Astrocyte (in vitro differentiated cells and primary cell): ENCODE data around the gene HYAL1. TPM values are rescaled to one million over a fixed set of nuclear protein-coding genes. Genes with fewer than 3 reads are reported as not detected.

Experiments used
- DNase-seq: peaks from one replicate; pipeline ENCODE4 v3.0.0-alpha.2; 2010; ENCODE audit warnings: low read depth
- FAIRE-seq: peaks from 2 replicates; lab custom pipeline; 2011; peaks lifted over from hg19 to GRCh38; lab: Jason Lieb, UNC
- H2AFZ ChIP-seq: 2 replicates; pipeline ENCODE4 v1.6.0; 2012; ENCODE audit warnings: low read depth, low read length, inconsistent platforms
- H3K27ac ChIP-seq: 2 replicates; pipeline ENCODE4 v1.5.1; 2011; ENCODE audit warnings: low read depth, low read length, inconsistent platforms
- H3K27me3 ChIP-seq: 2 replicates; pipeline ENCODE4 v1.6.0; 2011; ENCODE audit warnings: low read length, inconsistent platforms; ENCODE audit not compliant: insufficient read depth
- H3K36me3 ChIP-seq: 2 replicates; pipeline ENCODE4 v1.5.1; 2011; ENCODE audit warnings: low read length, inconsistent platforms; ENCODE audit not compliant: insufficient read depth
- H3K4me1 ChIP-seq: 2 replicates; pipeline ENCODE4 v1.5.1; 2011; ENCODE audit warnings: low read length, inconsistent platforms; ENCODE audit not compliant: insufficient read depth
- H3K4me2 ChIP-seq: 2 replicates; pipeline ENCODE4 v1.6.0; 2012; ENCODE audit warnings: low read length, inconsistent platforms
- H3K4me3 ChIP-seq: 2 replicates; pipeline ENCODE4 v1.5.1; 2011; ENCODE audit warnings: low read depth, mild to moderate bottlenecking, low read length, inconsistent platforms; ENCODE audit not compliant: insufficient read depth
- H3K79me2 ChIP-seq: 2 replicates; pipeline ENCODE4 v1.6.0; 2012; ENCODE audit warnings: mild to moderate bottlenecking, low read length, inconsistent platforms; ENCODE audit not compliant: insufficient read depth
- H3K9ac ChIP-seq: 2 replicates; pipeline ENCODE4 v1.6.0; 2012; ENCODE audit warnings: mild to moderate bottlenecking, low read length, inconsistent platforms
- H3K9me3 ChIP-seq: 2 replicates; pipeline ENCODE4 v1.5.1; 2012; ENCODE audit warnings: low read depth, mild to moderate bottlenecking, low read length, inconsistent platforms; ENCODE audit not compliant: insufficient read depth
- H4K20me1 ChIP-seq: 2 replicates; pipeline ENCODE4 v1.6.0; 2012; ENCODE audit warnings: low read length, inconsistent platforms; ENCODE audit not compliant: insufficient read depth
- H3K27ac Mint-ChIP-seq: one replicate; pipeline ENCODE4 v1.8.0; 2021; ENCODE audit warnings: mild to moderate bottlenecking, mixed read lengths; ENCODE audit not compliant: unreplicated experiment
- H3K27me3 Mint-ChIP-seq: one replicate; pipeline ENCODE4 v1.8.0; 2021; ENCODE audit warnings: low read depth, mixed read lengths; ENCODE audit not compliant: unreplicated experiment
- H3K36me3 Mint-ChIP-seq: one replicate; pipeline ENCODE4 v1.8.0; 2021; ENCODE audit warnings: low read depth, mixed read lengths; ENCODE audit not compliant: unreplicated experiment
- H3K4me1 Mint-ChIP-seq: one replicate; pipeline ENCODE4 v1.8.0; 2021; ENCODE audit warnings: low read depth, mixed read lengths; ENCODE audit not compliant: unreplicated experiment
- H3K4me3 Mint-ChIP-seq: one replicate; pipeline ENCODE4 v1.8.0; 2021; ENCODE audit warnings: mild to moderate bottlenecking, moderate library complexity, mixed read lengths; ENCODE audit not compliant: unreplicated experiment
- H3K9me3 Mint-ChIP-seq: one replicate; pipeline ENCODE4 v1.8.0; 2021; ENCODE audit warnings: mild to moderate bottlenecking, mixed read lengths; ENCODE audit not compliant: unreplicated experiment
- CTCF ChIP-seq: IDR thresholded peaks from 2 replicates; pipeline ENCODE4 v1.5.1; 2011; ENCODE audit warnings: low read depth, mild to moderate bottlenecking, inconsistent platforms, low read length, moderate library complexity; ENCODE audit not compliant: insufficient read depth
- EZH2 ChIP-seq: IDR thresholded peaks from 2 replicates; pipeline ENCODE4 v1.6.1; 2012; ENCODE audit warnings: mild to moderate bottlenecking, low read length, inconsistent platforms; ENCODE audit not compliant: insufficient read depth
- total RNA-seq: library from RNA; stranded (reverse); gene quantifications from 2 replicates; pipeline ENCODE4 v1.2.1, GENCODE V29; 2021

HYAL1 gene
- total RNA-seq, 1 donor from 2014 or later = 0.27 TPM

- Histone ChIP-seq H3K9me3 (no peaks in the 10 kb centered on the region), H3K27me3 (no peaks in the 10 kb centered on the region), H3K27ac (no peak overlapping the region), H3K4me1 (peaks cover 23% of the 10 kb centered on the region), H3K9ac (no peak overlapping the region), H3K36me3 (peaks cover 3% of the 10 kb centered on the region), H3K4me2 (peak overlapping the region; percentile 98), H2AFZ (peak overlapping the region; percentile 92), H3K4me3 (peak overlapping the region; percentile 64), H3K79me2 (peaks cover 17% of the 10 kb centered on the region), H4K20me1 (peaks cover 4% of the 10 kb centered on the region)
- H3K4me3 Mint-ChIP-seq = no peak overlapping the region
- H3K9me3 Mint-ChIP-seq = peaks cover 4% of the 10 kb centered on the region
- DNase-seq = no peak
- no peak overlapping the region for H3K27ac Mint-ChIP-seq
- peaks cover 4% of the 10 kb centered on the region for H3K36me3 Mint-ChIP-seq
- peaks cover 4% of the 10 kb centered on the region for H3K4me1 Mint-ChIP-seq
- no peak for FAIRE-seq
- TF ChIP-seq CTCF (no peak), EZH2 (no peak)
- H3K27me3 Mint-ChIP-seq = peaks cover 30% of the 10 kb centered on the region
Measured at GRCh38 chr3:50345008-50345407, 41.6 kb upstream of the HYAL1 start.

- no peak for FAIRE-seq
- TF ChIP-seq CTCF = no peak
- no peak for TF ChIP-seq EZH2
- H3K79me2 ChIP-seq = no peaks in the 10 kb centered on the region
- peaks cover 9% of the 10 kb centered on the region for H3K4me1 Mint-ChIP-seq
- H3K36me3 ChIP-seq = no peaks in the 10 kb centered on the region
- no peaks in the 10 kb centered on the region for H3K36me3 Mint-ChIP-seq
- H3K27me3 ChIP-seq = no peaks in the 10 kb centered on the region
- no peak overlapping the region for H3K4me3 ChIP-seq
- peaks cover 6% of the 10 kb centered on the region for H3K9me3 Mint-ChIP-seq
- H2AFZ ChIP-seq = no peak overlapping the region
- no peak overlapping the region for H3K9ac ChIP-seq
- H3K4me3 Mint-ChIP-seq = no peak overlapping the region
- H3K27ac ChIP-seq = no peak overlapping the region
- no peaks in the 10 kb centered on the region for H3K9me3 ChIP-seq
- peaks cover 4% of the 10 kb centered on the region for H4K20me1 ChIP-seq
- peaks cover 36% of the 10 kb centered on the region for H3K27me3 Mint-ChIP-seq
- H3K4me2 ChIP-seq = no peak overlapping the region
- no peak overlapping the region for H3K27ac Mint-ChIP-seq
- H3K4me1 ChIP-seq = peaks cover 18% of the 10 kb centered on the region
- no peak for DNase-seq
Measured at GRCh38 chr3:50342813-50343633, 39.6 kb upstream of the HYAL1 start.

- Histone ChIP-seq H3K79me2 (no peaks in the 10 kb centered on the region), H3K27ac (no peak overlapping the region), H3K4me3 (no peak overlapping the region), H3K9me3 (no peaks in the 10 kb centered on the region), H3K27me3 (no peaks in the 10 kb centered on the region), H3K9ac (no peak overlapping the region), H3K36me3 (no peaks in the 10 kb centered on the region), H3K4me1 (peaks cover 24% of the 10 kb centered on the region), H4K20me1 (no peaks in the 10 kb centered on the region), H2AFZ (no peak overlapping the region), H3K4me2 (no peak overlapping the region)
- H3K4me1 Mint-ChIP-seq = peaks cover 10% of the 10 kb centered on the region
- TF ChIP-seq CTCF (no peak), EZH2 (no peak)
- FAIRE-seq (no peak), DNase-seq (no peak)
- H3K4me3 Mint-ChIP-seq = no peak overlapping the region
- peaks cover 36% of the 10 kb centered on the region for H3K27me3 Mint-ChIP-seq
- H3K27ac Mint-ChIP-seq = no peak overlapping the region
- no peaks in the 10 kb centered on the region for H3K36me3 Mint-ChIP-seq
- H3K9me3 Mint-ChIP-seq = peaks cover 6% of the 10 kb centered on the region
Measured at GRCh38 chr3:50341996-50342650, 38.7 kb upstream of the HYAL1 start.
